ENCODE data around the gene SLC35A5.
"Not testable (repeated sequence)": the region's sequence is repeated elsewhere in the genome, so short reads cannot be mapped to it uniquely, and the experiment has no call there.

SLC35A5 gene, protein sequence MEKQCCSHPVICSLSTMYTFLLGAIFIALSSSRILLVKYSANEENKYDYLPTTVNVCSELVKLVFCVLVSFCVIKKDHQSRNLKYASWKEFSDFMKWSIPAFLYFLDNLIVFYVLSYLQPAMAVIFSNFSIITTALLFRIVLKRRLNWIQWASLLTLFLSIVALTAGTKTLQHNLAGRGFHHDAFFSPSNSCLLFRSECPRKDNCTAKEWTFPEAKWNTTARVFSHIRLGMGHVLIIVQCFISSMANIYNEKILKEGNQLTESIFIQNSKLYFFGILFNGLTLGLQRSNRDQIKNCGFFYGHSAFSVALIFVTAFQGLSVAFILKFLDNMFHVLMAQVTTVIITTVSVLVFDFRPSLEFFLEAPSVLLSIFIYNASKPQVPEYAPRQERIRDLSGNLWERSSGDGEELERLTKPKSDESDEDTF

DNA sequence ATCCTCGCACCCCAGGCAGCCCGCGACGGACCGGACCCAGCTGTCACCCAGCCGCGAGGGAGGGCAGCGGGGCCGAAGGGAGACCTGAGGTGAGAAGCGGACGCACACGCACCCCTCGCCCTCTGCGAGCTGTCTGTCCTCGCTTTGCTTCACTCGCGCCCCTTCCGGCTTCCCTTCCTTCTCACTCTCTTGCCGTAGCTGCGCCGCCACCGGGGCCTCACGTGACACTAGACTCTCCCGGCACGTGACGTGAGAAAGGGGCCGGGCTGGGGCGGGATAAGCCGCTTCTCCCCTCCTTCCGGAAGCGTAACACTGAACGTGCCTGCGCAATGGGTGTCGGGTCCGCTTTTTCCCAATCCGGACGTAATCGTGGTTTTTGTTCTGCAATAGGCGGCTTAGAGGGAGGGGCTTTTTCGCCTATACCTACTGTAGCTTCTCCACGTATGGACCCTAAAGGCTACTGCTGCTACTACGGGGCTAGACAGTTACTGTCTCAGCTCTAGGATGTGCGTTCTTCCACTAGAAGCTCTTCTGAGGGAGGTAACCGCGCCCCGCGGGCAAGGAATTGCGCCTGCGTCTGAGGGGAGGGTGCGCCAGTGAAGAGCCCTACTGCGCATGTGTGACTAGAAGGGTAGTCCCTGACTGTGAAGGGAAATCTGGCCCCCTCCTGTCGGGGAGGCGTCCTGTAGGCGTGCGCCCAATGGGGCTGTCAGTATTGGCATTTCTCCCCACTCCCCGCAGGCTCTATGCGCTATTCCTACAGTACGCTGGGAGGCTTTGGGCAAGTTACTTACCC lies at the start of gene SLC35A5, which contains the start of gene ATG3:
Gene SLC35A5 (plus strand): TSS at position 312 of the 796 bp plus-strand sequence. CDS start 1,359 bp downstream, outside the sequence.
Gene ATG3 (minus strand): TSS at position 229 of the 796 bp plus-strand sequence. CDS start 434 bp downstream, outside the sequence.
- TF ChIP-seq, protein P1, sequence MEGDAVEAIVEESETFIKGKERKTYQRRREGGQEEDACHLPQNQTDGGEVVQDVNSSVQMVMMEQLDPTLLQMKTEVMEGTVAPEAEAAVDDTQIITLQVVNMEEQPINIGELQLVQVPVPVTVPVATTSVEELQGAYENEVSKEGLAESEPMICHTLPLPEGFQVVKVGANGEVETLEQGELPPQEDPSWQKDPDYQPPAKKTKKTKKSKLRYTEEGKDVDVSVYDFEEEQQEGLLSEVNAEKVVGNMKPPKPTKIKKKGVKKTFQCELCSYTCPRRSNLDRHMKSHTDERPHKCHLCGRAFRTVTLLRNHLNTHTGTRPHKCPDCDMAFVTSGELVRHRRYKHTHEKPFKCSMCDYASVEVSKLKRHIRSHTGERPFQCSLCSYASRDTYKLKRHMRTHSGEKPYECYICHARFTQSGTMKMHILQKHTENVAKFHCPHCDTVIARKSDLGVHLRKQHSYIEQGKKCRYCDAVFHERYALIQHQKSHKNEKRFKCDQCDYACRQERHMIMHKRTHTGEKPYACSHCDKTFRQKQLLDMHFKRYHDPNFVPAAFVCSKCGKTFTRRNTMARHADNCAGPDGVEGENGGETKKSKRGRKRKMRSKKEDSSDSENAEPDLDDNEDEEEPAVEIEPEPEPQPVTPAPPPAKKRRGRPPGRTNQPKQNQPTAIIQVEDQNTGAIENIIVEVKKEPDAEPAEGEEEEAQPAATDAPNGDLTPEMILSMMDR (IDR thresholded peaks at IDR 0.05; ENCODE audit: low read depth, low read length, missing control alignments): no peak
- DNase-seq (ENCODE audit: low read depth): peak; percentile 94
- peak within 1 kb of the TSS; percentile 100 for H3K4me3 ChIP-seq (ENCODE audit: low read depth, low read length)

DNA sequence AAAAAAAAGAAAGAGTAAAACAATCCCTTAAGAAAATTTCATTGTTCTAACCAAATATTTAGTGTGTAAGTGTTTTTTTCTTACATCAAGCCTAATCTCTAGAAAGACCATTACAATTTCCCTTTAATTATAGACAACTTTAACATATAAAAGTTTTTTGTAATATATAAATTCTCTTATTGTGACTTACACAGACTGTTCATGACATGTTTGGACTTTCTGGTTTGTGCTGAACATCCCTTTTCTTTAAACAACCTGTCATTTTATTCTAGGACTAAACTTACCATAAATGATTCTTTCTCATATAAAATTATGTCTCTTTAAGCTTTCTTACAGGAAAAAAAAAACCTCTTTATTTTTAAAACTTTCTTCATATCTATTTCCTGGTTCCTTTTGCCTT lies 49.5 kb upstream of the SLC35A5 start:
- no peak overlapping the region for H3K4me3 ChIP-seq (ENCODE audit: low read depth, low read length)
- DNase-seq (ENCODE audit: low read depth): no peak
- TF ChIP-seq, protein P1 (IDR thresholded peaks at IDR 0.05; ENCODE audit: low read depth, low read length, missing control alignments): no peak

DNA sequence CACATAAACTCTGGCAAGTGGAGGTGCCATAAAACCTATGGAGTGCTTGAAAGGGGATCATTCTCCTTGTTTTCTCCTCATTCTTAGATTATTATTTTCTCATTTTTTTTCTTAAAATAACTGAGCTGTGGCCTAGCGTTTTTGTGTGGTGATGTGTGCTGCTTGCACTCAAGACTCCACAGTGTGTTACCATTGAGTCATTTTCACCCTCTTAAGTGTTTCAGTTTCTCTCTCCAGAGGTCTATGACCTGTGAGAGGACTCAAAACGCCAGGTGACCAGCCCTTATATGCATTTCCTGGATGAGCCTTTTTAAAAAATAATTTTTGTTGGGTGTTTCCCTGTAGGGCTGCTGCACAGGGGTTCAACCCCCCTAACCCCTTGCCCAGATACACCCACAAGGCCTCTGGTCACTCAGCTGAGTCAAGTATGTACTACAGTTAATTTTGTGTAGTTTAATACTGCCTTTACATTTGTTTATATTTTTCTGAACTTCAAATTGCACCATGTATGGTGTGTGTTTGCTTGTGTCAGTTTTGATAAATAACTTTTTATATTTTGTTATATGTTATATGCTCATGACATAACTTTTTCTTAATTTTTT lies 47.2 kb upstream of the SLC35A5 start:
- H3K4me3 ChIP-seq (ENCODE audit: low read depth, low read length): no peak overlapping the region
- DNase-seq (ENCODE audit: low read depth): peak; percentile 96
- TF ChIP-seq, protein P1 (IDR thresholded peaks at IDR 0.05; ENCODE audit: low read depth, low read length, missing control alignments): no peak

DNA sequence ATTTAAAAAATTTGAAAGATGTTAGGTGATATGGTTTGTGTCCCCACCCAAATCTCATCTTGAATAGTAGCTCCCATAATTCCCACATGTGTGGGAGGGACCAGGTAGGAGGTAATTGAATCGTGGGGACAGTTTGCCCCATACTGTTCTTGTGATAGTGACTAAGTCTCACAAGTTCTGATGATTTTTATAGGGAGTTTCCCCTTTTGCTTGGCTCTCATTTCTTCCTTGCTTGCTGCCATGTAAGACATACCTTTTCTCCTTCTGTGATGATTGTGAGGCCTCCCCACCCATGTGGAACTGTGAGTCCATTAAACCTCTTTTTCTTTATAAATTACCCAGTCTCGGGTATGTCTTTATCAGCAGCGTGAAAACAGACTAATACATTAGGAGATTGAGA lies 42.9 kb upstream of the SLC35A5 start:
- not testable (repeated sequence) for H3K4me3 ChIP-seq (ENCODE audit: low read depth, low read length); DNase-seq (ENCODE audit: low read depth)

DNA sequence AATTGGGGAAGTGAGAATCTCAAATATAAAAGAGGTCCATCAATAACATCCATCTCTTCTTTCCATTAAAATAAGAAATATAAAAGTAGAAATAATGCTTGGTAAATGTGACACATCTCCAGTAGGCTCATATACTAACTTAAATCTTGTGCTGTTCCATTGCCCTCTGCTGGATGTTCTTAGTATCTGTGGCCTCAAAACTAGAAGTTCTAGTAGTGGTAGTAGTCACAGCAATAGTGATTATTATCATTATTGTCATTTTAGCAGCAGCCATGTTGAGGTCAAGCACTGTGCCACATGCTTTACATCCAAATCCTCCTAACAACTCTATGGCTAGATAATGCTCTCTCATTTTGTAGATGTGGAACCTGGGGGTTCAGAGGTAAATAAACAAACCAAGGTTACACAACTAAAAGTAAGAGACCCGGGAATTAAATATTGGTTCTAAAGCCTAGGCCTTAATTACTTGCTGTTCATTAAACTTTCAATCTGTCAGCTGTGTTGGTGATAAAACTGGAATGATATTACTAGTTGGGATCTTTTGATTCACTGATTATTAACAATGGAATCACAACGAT lies 42.3 kb upstream of the SLC35A5 start:
- TF ChIP-seq, protein P1 (IDR thresholded peaks at IDR 0.05; ENCODE audit: low read depth, low read length, missing control alignments): peak; percentile 59
- no peak overlapping the region for H3K4me3 ChIP-seq (ENCODE audit: low read depth, low read length)
- DNase-seq (ENCODE audit: low read depth): peak; percentile 79

DNA sequence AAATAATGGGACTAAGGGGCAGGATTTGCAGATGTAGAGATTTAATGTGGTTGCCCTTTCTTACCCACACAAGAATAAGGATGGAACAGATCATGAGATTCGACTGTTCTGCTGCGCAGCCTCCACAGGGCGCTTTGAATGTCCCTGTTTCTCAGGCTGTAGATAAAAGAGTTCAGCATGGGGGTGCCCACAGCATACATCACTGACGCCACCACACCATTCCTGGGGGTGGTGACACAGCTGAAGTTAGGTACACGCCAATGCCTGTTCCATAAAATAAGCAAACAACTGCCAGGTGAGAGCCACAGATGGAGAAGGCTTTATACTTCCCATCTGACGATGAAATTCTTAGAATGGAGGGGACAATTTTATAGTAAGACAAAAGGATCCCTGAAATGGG lies 37.7 kb upstream of the SLC35A5 start:
- DNase-seq (ENCODE audit: low read depth): not testable (repeated sequence)

DNA sequence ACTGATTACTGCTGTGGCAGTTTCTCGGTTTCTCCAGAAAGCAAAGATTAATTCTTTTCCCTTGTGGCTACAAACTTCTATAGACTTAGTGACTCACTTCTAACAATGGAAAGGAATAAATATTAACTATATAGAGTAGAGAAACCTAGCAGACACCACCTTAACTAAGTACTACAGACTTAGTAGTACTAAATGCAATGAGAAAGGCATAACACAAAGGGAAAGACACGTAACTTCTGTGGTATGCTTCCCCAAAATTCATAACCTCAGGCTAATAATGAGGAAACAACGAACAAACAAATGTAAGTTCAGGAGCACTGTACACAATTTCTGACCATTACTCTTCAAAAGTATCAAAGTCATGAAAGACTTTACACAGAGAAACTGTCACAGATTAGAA lies 31.3 kb upstream of the SLC35A5 start:
- TF ChIP-seq, protein P1 (IDR thresholded peaks at IDR 0.05; ENCODE audit: low read depth, low read length, missing control alignments): no peak
- no peak for DNase-seq (ENCODE audit: low read depth)
- H3K4me3 ChIP-seq (ENCODE audit: low read depth, low read length): no peak overlapping the region

More for the DNA sequence above, 37.7 kb upstream of the SLC35A5 start:
- not testable (repeated sequence) for H3K4me3 ChIP-seq (ENCODE audit: low read depth, low read length)

All from GM12864 (cell line).